ENCODE data around the gene KAT7.

GRCh38 chr17:49858796-49859195, 70.3 kb downstream of the KAT7 start:
- TF ChIP-seq EZH2 (IDR thresholded peaks at IDR 0.05): no peak
- no peak for TF ChIP-seq POLR2AphosphoS5 (IDR thresholded peaks at IDR 0.05; ENCODE audit: borderline replicate concordance, low read depth, low read length)
- TF ChIP-seq FOXP2 (optimal IDR thresholded peaks at IDR 0.05; ENCODE audit: control extremely low read depth, extremely low read length, insufficient read depth): no peak
